Fibroblast of mammary gland (primary cell): Measurements from ENCODE around the gene IFT57.

Experiments
- DNase-seq: peaks from one replicate; pipeline ENCODE4 v3.0.0-alpha.2; 2010; ENCODE audit warnings: low read depth
- H3K4me3 ChIP-seq: 2 replicates; pipeline ENCODE4 v1.5.1; 2011; ENCODE audit warnings: low read depth, mild to moderate bottlenecking, low read length, moderate library complexity; ENCODE audit not compliant: control insufficient read depth
- TF ChIP-seq, protein P1 (sequence below): conservative IDR thresholded peaks from 2 replicates; pipeline ENCODE4 v1.5.1; 2011; ENCODE audit warnings: low read depth, low read length, inconsistent platforms; ENCODE audit not compliant: control insufficient read depth, insufficient read depth

Gene IFT57

DNA sequence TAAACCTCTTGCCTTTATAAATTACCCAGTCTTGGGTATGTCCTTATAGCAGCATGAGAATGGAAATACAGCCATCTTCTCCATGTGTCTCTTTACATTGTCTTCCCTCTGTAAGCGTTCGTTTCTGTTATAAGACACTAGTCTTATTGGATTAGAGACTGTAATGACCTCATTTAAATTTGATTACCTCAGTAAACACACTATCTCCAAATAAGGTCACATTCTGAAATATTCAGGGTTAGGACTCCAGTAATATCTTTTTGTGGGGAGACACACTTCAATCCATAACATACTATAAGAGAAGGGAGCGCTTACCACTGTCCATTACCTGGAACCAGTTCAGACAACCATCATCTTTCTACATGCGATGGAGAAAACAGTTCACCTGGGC is 97.1 kb downstream of the IFT57 start:
- TF ChIP-seq, protein P1, sequence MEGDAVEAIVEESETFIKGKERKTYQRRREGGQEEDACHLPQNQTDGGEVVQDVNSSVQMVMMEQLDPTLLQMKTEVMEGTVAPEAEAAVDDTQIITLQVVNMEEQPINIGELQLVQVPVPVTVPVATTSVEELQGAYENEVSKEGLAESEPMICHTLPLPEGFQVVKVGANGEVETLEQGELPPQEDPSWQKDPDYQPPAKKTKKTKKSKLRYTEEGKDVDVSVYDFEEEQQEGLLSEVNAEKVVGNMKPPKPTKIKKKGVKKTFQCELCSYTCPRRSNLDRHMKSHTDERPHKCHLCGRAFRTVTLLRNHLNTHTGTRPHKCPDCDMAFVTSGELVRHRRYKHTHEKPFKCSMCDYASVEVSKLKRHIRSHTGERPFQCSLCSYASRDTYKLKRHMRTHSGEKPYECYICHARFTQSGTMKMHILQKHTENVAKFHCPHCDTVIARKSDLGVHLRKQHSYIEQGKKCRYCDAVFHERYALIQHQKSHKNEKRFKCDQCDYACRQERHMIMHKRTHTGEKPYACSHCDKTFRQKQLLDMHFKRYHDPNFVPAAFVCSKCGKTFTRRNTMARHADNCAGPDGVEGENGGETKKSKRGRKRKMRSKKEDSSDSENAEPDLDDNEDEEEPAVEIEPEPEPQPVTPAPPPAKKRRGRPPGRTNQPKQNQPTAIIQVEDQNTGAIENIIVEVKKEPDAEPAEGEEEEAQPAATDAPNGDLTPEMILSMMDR, result no peak
- no peak overlapping the region for H3K4me3 ChIP-seq
- DNase-seq, result no peak

DNA sequence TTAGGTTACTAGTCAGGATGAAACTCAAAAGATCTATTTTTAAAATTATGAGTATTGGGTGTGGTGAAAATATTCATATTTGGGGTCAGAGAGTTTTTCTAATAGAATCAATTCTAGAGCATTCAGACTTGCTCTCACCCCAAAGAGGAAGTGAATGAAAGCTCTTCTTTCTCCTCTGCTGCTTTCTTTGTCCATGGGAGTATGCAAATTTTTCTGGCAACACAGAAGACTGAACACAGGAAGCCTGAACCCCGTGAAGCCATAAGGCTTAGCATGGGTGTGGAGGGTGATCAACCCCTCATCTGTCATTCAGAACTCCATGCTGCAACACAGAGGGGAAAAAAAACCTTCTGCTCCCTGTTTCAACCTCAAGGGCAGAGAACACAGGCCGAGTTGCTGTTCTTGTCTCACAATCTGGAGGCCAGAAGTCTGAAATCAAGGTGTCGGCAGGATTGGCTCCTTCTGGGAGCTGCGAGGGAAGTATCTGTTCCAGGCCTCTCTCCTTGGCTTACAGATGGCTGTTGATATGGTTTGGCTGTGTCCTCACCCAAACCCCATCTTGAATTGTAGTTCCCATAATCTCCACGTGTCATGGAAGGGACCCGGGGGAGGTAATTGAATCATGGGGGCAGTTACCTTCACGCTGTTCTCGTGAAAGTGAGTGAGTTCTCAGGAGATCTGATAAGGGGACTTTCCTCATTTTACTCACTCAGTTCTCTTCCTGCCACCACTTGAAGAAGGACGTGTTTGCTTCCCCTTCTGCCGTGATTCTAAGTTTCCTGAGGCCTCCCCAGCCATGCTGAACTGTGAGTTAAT is 97.7 kb downstream of the IFT57 start:
- no peak for DNase-seq
- no peak overlapping the region for H3K4me3 ChIP-seq
- TF ChIP-seq, protein P1, result no peak

DNA sequence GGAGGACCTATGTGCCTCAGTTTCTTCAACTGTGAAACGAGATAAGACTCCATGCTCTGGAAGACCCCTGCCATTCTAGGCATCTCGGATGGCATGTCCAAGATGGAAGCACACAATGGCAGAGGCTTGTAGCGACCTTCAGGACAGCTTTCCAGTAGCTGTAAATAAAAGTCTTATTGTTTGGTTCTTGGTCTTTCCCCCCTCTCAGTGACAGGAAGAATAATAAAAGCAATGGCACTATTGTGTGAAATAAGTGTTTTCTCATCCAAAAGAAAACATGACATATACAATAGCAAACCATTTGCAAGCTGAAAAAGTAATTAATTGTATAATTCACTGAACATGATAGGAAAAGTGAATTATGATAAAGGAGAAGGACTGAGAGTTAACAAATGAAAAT is 98.9 kb downstream of the IFT57 start:
- TF ChIP-seq, protein P1, result no peak
- H3K4me3 ChIP-seq, result no peak overlapping the region
- no peak for DNase-seq

DNA sequence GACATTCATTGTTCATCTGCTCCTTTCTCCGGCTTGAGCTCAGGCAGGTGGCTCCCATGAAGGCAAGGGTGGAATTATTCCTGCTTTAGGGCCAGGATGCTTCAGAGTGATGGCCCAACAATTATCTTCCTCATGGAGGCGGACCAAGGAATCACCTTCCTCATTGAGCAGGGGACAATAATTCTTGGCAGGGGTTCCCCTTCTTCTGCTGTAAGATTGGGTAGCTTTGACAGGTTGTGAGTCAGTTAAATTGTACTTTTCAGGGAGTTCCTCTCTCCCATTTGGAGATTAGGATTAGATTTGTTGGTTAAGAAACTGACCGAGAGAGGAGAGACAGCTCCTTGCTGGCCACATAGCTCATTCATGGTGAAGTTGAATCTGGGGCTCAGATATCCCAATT is 99.9 kb downstream of the IFT57 start:
- no peak overlapping the region for H3K4me3 ChIP-seq
- TF ChIP-seq, protein P1, result no peak
- DNase-seq, result no peak

DNA sequence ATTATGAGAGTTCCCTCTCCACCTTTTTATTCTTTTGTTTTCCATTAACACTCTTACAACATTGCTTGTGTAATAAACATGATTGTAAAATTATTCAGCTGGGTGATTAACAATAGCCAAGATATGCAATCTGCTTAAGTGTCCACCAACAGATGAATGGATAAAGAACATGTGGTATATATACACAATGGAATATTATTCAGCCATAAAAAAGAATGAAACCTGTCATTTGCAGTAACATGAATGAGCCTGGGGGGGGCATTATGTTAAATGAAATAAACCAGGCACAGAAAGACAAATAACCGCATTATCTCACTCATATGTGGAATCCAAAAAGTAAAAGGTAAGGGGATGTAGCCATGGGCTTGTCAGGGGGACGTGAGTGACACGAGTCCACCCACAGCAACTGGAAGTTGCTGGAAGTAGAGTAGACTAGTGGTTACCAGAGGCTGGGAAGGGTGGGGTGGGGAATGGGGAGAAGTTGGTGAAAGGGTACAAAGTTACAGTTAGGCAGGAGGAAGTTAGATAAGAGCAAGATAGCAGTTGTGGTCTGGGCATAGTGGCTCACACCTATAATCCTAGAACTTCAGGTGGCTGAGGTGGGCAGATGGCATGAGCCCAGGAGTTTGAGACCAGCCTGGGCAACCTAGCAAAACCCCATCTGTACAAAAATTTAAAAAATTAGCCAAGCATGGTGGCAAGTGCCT is 102.7 kb downstream of the IFT57 start:
- H3K4me3 ChIP-seq, result no peak overlapping the region
- DNase-seq, result no peak
- TF ChIP-seq, protein P1, result no peak

DNA sequence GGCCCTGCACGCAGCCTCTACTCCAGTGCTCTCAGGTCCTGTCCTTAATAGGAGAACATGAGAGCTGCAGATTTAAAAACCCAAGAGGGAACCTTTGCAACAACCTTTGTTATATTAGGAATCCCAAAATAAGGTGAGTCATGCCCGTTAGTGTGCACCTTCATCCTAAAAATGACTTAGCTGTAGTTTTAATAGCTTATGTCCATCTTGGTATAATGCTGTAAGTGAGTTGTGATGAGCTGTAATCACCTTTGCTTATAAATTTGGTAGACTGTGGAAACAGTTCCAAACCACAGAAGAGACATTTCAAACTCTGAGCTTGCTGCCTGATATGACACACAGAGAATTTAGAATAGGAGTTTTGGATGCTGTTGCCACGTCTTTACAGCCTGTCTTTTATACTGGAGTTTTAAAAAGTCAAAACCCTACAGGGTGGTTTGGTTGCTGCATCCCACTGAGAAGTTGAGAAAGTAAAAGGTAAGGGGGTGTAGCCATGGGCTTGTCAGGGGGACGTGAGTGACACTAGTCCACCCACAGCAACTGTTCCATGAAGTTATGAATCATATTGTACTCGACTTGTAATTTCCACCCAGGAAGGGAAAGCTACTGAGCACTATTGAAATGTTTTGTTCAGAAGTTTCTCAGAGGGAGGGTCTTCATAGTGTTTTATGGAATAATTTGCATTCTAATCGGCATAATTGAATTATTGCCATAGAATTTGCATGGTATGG is 104.0 kb downstream of the IFT57 start:
- TF ChIP-seq, protein P1, result no peak
- DNase-seq, result no peak
- no peak overlapping the region for H3K4me3 ChIP-seq
